HCT116 (cell line): ENCODE results near the gene ZDHHC22.

ENCODE experiments used
- FOSL1 ChIP-seq: IDR thresholded peaks from 2 replicates; pipeline ENCODE4 v1.6.1; 2012; ENCODE audit warnings: low read depth
- JUND ChIP-seq: IDR thresholded peaks from 2 replicates; pipeline ENCODE4 v1.6.1; 2012
- POLR2A ChIP-seq: IDR thresholded peaks from 2 replicates; pipeline ENCODE4 v1.7.0; 2011; ENCODE audit warnings: borderline replicate concordance; ENCODE audit not compliant: insufficient read depth, insufficient read length; ENCODE audit errors: extremely low read depth
- POLR2AphosphoS5 ChIP-seq: IDR thresholded peaks from 2 replicates; pipeline ENCODE4 v1.6.1; 2011; ENCODE audit warnings: mild to moderate bottlenecking, low read depth, low read length, moderate library complexity
- RAD21 ChIP-seq: IDR thresholded peaks from 2 replicates; pipeline ENCODE4 v1.6.1; 2012; ENCODE audit warnings: low read depth, mild to moderate bottlenecking
- TCF7L2 ChIP-seq: IDR thresholded peaks from 2 replicates; pipeline ENCODE4 v1.7.0; 2011; ENCODE audit warnings: borderline replicate concordance, inconsistent platforms; ENCODE audit not compliant: insufficient read depth, insufficient read length; ENCODE audit errors: extremely low read depth
- ZFX ChIP-seq: fragments of 450-650 bp; IDR thresholded peaks from 2 replicates; pipeline ENCODE4 v1.6.1; 2017
- ZNF274 ChIP-seq: fragments of 200-500 bp; sonication (Bioruptor generic); IDR thresholded peaks from 2 replicates; pipeline ENCODE4 v1.6.1; 2014; ENCODE audit warnings: mild to moderate bottlenecking, low read depth, low read length, inconsistent platforms
- TF ChIP-seq, protein P1 (sequence below), 3 experiments: fragments of 200-600 bp in 1 of 3; sonication (generic) in 1 of 3; IDR thresholded peaks in 2 of 3; conservative IDR thresholded peaks in 1 of 3; 2 replicates each; pipeline ENCODE4 v1.5.1; 2012 to 2017; ENCODE audit warnings: low read depth in 2 of 3, low read length in 2 of 3, antibody characterized with exemption in 1 of 3, borderline replicate concordance in 1 of 3, control low read depth in 1 of 3, mild to moderate bottlenecking in 1 of 3, mixed read lengths in 1 of 3, mixed run types in 1 of 3, moderate library complexity in 1 of 3; ENCODE audit not compliant: insufficient read depth in 1 of 3

DNA sequence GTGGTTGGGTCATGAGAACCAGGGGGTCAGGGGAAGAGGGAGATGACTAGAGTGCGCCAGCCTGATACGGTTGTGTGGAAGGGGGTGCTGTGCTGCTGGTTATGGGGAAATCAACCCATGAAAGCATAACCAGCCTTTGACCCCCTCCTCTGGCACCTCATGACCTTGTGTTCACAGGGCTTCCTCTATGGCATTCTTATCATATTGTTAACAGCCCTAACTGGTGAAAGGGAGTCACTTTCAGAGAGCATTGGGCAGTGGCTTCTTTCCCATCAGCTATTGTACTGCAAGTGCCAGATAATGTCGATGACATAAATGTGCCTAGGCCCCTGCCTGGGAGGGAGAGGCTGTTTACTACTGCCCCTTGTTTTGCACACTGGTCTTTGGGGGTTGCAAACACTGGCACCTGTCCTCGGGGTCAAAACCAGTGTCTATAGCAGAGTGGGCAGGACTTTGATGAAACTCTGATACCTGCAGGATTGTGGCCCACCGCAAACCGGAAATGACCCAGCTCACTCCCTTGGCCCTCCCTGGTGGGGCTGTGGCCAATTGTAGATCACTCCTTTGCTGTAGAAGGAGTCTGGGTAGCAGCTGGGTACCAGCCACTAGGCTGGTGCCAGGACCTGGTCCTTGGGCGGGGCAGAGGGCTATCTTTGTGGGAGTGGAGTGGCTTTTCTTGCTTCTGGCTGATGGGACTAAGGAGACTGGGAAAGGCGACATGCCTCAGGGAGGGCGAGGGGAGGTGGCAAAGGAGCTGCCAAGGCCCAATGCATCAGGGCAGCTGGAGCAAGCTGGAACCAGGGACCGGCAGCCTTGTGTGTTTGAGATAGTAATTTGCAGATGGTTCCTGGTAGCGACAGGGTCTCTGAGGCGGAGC, 39.4 kb upstream of the ZDHHC22 start:
- TF ChIP-seq POLR2A (no peak), ZFX (no peak), TCF7L2 (no peak), POLR2AphosphoS5 (no peak), RAD21 (no peak), JUND (no peak), FOSL1 (no peak), ZNF274 (no peak)
- TF ChIP-seq, protein P1, sequence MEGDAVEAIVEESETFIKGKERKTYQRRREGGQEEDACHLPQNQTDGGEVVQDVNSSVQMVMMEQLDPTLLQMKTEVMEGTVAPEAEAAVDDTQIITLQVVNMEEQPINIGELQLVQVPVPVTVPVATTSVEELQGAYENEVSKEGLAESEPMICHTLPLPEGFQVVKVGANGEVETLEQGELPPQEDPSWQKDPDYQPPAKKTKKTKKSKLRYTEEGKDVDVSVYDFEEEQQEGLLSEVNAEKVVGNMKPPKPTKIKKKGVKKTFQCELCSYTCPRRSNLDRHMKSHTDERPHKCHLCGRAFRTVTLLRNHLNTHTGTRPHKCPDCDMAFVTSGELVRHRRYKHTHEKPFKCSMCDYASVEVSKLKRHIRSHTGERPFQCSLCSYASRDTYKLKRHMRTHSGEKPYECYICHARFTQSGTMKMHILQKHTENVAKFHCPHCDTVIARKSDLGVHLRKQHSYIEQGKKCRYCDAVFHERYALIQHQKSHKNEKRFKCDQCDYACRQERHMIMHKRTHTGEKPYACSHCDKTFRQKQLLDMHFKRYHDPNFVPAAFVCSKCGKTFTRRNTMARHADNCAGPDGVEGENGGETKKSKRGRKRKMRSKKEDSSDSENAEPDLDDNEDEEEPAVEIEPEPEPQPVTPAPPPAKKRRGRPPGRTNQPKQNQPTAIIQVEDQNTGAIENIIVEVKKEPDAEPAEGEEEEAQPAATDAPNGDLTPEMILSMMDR (IDR thresholded peaks at IDR 0.05 in 2 of 3, conservative IDR thresholded peaks at IDR 0.05 in 1 of 3; ENCODE audit: borderline replicate concordance in 1 of 3, insufficient read depth in 1 of 3, low read depth in 2 of 3, low read length in 2 of 3), result no peak
